Activated CD4-positive, alpha-beta memory T cell treated with anti-CD3 and anti-CD28 coated beads for 36 hours (primary cell): ENCODE measurements around the gene NME4. TPM values are rescaled to one million over a fixed set of nuclear protein-coding genes. Genes with fewer than 3 reads are reported as not detected.
"Not testable (repeated sequence)": the region's sequence is repeated elsewhere in the genome, so short reads cannot be mapped to it uniquely, and the experiment has no call there.

ENCODE experiments used
- CTCF ChIA-PET: fragments of 350-600 bp; sonication (Branson Sonifier 250); formaldehyde crosslinking; loops from one replicate; lab custom pipeline; 2021; ENCODE audit warnings: antibody characterized with exemption, inconsistent platforms; lab: Charles Lee
- POLR2A ChIA-PET: fragments of 350-600 bp; sonication (Branson Sonifier 250); formaldehyde crosslinking; loops from one replicate; lab custom pipeline; 2021; ENCODE audit warnings: antibody characterized with exemption; lab: Charles Lee
- DNase-seq: peaks from one replicate; pipeline ENCODE4 v3.0.0-alpha.2; 2020
- H3K27ac Mint-ChIP-seq: one replicate; pipeline ENCODE4 v1.8.0; 2021; ENCODE audit warnings: mixed read lengths
- H3K27me3 Mint-ChIP-seq: one replicate; pipeline ENCODE4 v1.8.0; 2021; ENCODE audit warnings: mixed read lengths
- H3K36me3 Mint-ChIP-seq: one replicate; pipeline ENCODE4 v1.8.0; 2021; ENCODE audit warnings: mixed read lengths
- H3K4me1 Mint-ChIP-seq: one replicate; pipeline ENCODE4 v1.8.0; 2021; ENCODE audit warnings: low read depth, mixed read lengths
- H3K4me3 Mint-ChIP-seq: one replicate; pipeline ENCODE4 v1.8.0; 2021; ENCODE audit warnings: mild to moderate bottlenecking, mixed read lengths
- H3K9me3 Mint-ChIP-seq: one replicate; pipeline ENCODE4 v1.8.0; 2021; ENCODE audit warnings: mixed read lengths
- intact Hi-C: fragments of 100-400 bp; cut with micrococcal nuclease; formaldehyde crosslinking; loops from one replicate; pipeline ENCODE4 v1.15.1; 2023
- total RNA-seq, 2 experiments: library from RNA; stranded (reverse); gene quantifications; one replicate each; pipeline ENCODE4 v1.2.3, GENCODE V29; 2021

Gene NME4
- total RNA-seq, 2 experiments from 2014 or later = 62.1 to 62.5 TPM

GRCh38 chr16:371515-372301 is 25.3 kb upstream of the NME4 start:
- no peaks in the 10 kb centered on the region for H3K9me3 Mint-ChIP-seq
- peak overlapping the region; percentile 66 for H3K27ac Mint-ChIP-seq
- peaks cover 11% of the 10 kb centered on the region for H3K4me1 Mint-ChIP-seq
- no peaks in the 10 kb centered on the region for H3K27me3 Mint-ChIP-seq
- intact Hi-C loops = loop anchor here (2.0 kb wide), 1 partner anchor 19 kb away; the partner anchor contains the start of gene AXIN1
- ChIA-PET CTCF (no interaction called here), POLR2A (interaction anchor here (1.3 to 2.1 kb wide), 3 partner anchors 9 to 144 kb away, joined by 4 to 8 read pairs (median 5); no protein-coding TSS in a partner anchor)
- no peak for DNase-seq
- peak overlapping the region; percentile 10 for H3K4me3 Mint-ChIP-seq
- H3K36me3 Mint-ChIP-seq = peaks cover 11% of the 10 kb centered on the region

- Mint-ChIP-seq H3K27ac (no peak overlapping the region), H3K4me1 (peaks cover 11% of the 10 kb centered on the region), H3K9me3 (no peaks in the 10 kb centered on the region), H3K36me3 (peaks cover 8% of the 10 kb centered on the region), H3K27me3 (no peaks in the 10 kb centered on the region), H3K4me3 (no peak overlapping the region)
- ChIA-PET POLR2A (no interaction called here), CTCF (no interaction called here)
- intact Hi-C loops = no loop called here
- DNase-seq = no peak
Observed at GRCh38 chr16:372302-372983, 24.6 kb upstream of the NME4 start.

- no peak overlapping the region for H3K4me3 Mint-ChIP-seq
- H3K4me1 Mint-ChIP-seq = peaks cover 11% of the 10 kb centered on the region
- intact Hi-C loops = no loop called here
- no peak overlapping the region for H3K27ac Mint-ChIP-seq
- no peaks in the 10 kb centered on the region for H3K27me3 Mint-ChIP-seq
- POLR2A ChIA-PET = no interaction called here
- no peak for DNase-seq
- CTCF ChIA-PET = no interaction called here
- peaks cover 6% of the 10 kb centered on the region for H3K36me3 Mint-ChIP-seq
- no peaks in the 10 kb centered on the region for H3K9me3 Mint-ChIP-seq
Observed at GRCh38 chr16:373020-373598, 23.9 kb upstream of the NME4 start.

- POLR2A ChIA-PET = no interaction called here
- no peak for DNase-seq
- CTCF ChIA-PET = no interaction called here
- H3K27ac Mint-ChIP-seq = no peak overlapping the region
- intact Hi-C loops = no loop called here
- H3K4me3 Mint-ChIP-seq = no peak overlapping the region
- H3K9me3 Mint-ChIP-seq = no peaks in the 10 kb centered on the region
- H3K27me3 Mint-ChIP-seq = no peaks in the 10 kb centered on the region
- H3K36me3 Mint-ChIP-seq = peaks cover 6% of the 10 kb centered on the region
- peaks cover 11% of the 10 kb centered on the region for H3K4me1 Mint-ChIP-seq
Observed at GRCh38 chr16:373848-374615, 23.0 kb upstream of the NME4 start.

GRCh38 chr16:374616-374926 is 22.4 kb upstream of the NME4 start:
- Mint-ChIP-seq H3K36me3 (peaks cover 6% of the 10 kb centered on the region), H3K27ac (no peak overlapping the region), H3K4me1 (peaks cover 9% of the 10 kb centered on the region), H3K4me3 (no peak overlapping the region), H3K9me3 (no peaks in the 10 kb centered on the region), H3K27me3 (no peaks in the 10 kb centered on the region)
- no peak for DNase-seq
- intact Hi-C loops = no loop called here
- ChIA-PET CTCF (no interaction called here), POLR2A (no interaction called here)

GRCh38 chr16:375212-375611 is 21.8 kb upstream of the NME4 start:
- no peak for DNase-seq
- ChIA-PET CTCF (no interaction called here), POLR2A (no interaction called here)
- H3K4me3 Mint-ChIP-seq = no peak overlapping the region
- no peaks in the 10 kb centered on the region for H3K9me3 Mint-ChIP-seq
- H3K36me3 Mint-ChIP-seq = peaks cover 6% of the 10 kb centered on the region
- H3K27ac Mint-ChIP-seq = no peak overlapping the region
- peaks cover 14% of the 10 kb centered on the region for H3K4me1 Mint-ChIP-seq
- intact Hi-C loops = no loop called here
- H3K27me3 Mint-ChIP-seq = no peaks in the 10 kb centered on the region

- DNase-seq = no peak
- Mint-ChIP-seq H3K9me3 (no peaks in the 10 kb centered on the region), H3K27ac (no peak overlapping the region), H3K27me3 (no peaks in the 10 kb centered on the region), H3K4me1 (peaks cover 10% of the 10 kb centered on the region), H3K4me3 (no peak overlapping the region), H3K36me3 (peaks cover 3% of the 10 kb centered on the region)
- CTCF ChIA-PET = no interaction called here
- intact Hi-C loops = no loop called here
- POLR2A ChIA-PET = no interaction called here
Observed at GRCh38 chr16:375927-376816, 20.8 kb upstream of the NME4 start.

- Mint-ChIP-seq H3K9me3 (no peaks in the 10 kb centered on the region), H3K4me3 (no peak overlapping the region), H3K27ac (no peak overlapping the region), H3K27me3 (no peaks in the 10 kb centered on the region), H3K36me3 (peaks cover under 1% of the 10 kb centered on the region), H3K4me1 (peaks cover 10% of the 10 kb centered on the region)
- ChIA-PET POLR2A (no interaction called here), CTCF (no interaction called here)
- no peak for DNase-seq
- intact Hi-C loops = no loop called here
Observed at GRCh38 chr16:376817-377418, 20.1 kb upstream of the NME4 start.

GRCh38 chr16:377419-377951 is 19.5 kb upstream of the NME4 start:
- H3K9me3 Mint-ChIP-seq = no peaks in the 10 kb centered on the region
- POLR2A ChIA-PET = no interaction called here
- no peaks in the 10 kb centered on the region for H3K27me3 Mint-ChIP-seq
- H3K27ac Mint-ChIP-seq = no peak overlapping the region
- H3K36me3 Mint-ChIP-seq = no peaks in the 10 kb centered on the region
- H3K4me1 Mint-ChIP-seq = peaks cover 12% of the 10 kb centered on the region
- CTCF ChIA-PET = no interaction called here
- intact Hi-C loops = no loop called here
- H3K4me3 Mint-ChIP-seq = no peak overlapping the region
- DNase-seq = no peak

- H3K27ac Mint-ChIP-seq, H3K4me3 Mint-ChIP-seq, H3K36me3 Mint-ChIP-seq, POLR2A ChIA-PET, CTCF ChIA-PET, DNase-seq, H3K27me3 Mint-ChIP-seq, intact Hi-C loops, H3K9me3 Mint-ChIP-seq: not testable (repeated sequence)
- H3K4me1 Mint-ChIP-seq = peaks cover 18% of the 10 kb centered on the region
Observed at GRCh38 chr16:378113-378820, 18.7 kb upstream of the NME4 start.

GRCh38 chr16:378821-379182 is 18.2 kb upstream of the NME4 start:
- no peak overlapping the region for H3K4me3 Mint-ChIP-seq
- intact Hi-C loops = no loop called here
- H3K27me3 Mint-ChIP-seq = no peaks in the 10 kb centered on the region
- DNase-seq = no peak
- H3K36me3 Mint-ChIP-seq = no peaks in the 10 kb centered on the region
- no peak overlapping the region for H3K27ac Mint-ChIP-seq
- no peaks in the 10 kb centered on the region for H3K9me3 Mint-ChIP-seq
- peaks cover 22% of the 10 kb centered on the region for H3K4me1 Mint-ChIP-seq
- ChIA-PET POLR2A (no interaction called here), CTCF (no interaction called here)
